Measurements from ENCODE around the gene OR5AU1. TPM values are rescaled to one million over a fixed set of nuclear protein-coding genes. Genes with fewer than 3 reads are reported as not detected.

Gene OR5AU1
- total RNA-seq, 1 donor from 2014 or later: not detected

GRCh38 chr14:21106176-21106497 is 49.7 kb downstream of the OR5AU1 start:
- Histone ChIP-seq H3K9me3 (replicated peaks) (no peaks in the 10 kb centered on the region), H3K4me1 (peaks cover 47% of the 10 kb centered on the region), H3K36me3 (no peaks in the 10 kb centered on the region), H3K4me3 (peak overlapping the region; percentile 41), H3K27ac (replicated peaks) (peak overlapping the region; percentile 99), H3K27me3 (ENCODE audit: low read depth) (no peaks in the 10 kb centered on the region)
- no peak for TF ChIP-seq CTCF (IDR thresholded peaks at IDR 0.05; ENCODE audit: borderline replicate concordance)
- DNase-seq: no peak
- intact Hi-C loops (cut with micrococcal nuclease): no loop called here

- Histone ChIP-seq H3K27me3 (ENCODE audit: low read depth) (no peaks in the 10 kb centered on the region), H3K36me3 (no peaks in the 10 kb centered on the region), H3K4me1 (peaks cover 47% of the 10 kb centered on the region), H3K4me3 (peak overlapping the region; percentile 88), H3K9me3 (replicated peaks) (no peaks in the 10 kb centered on the region), H3K27ac (replicated peaks) (peak overlapping the region; percentile 99)
- TF ChIP-seq CTCF (IDR thresholded peaks at IDR 0.05; ENCODE audit: borderline replicate concordance): no peak
- DNase-seq: no peak
- intact Hi-C loops (cut with micrococcal nuclease): no loop called here
Observed at GRCh38 chr14:21105095-21105494, 50.8 kb downstream of the OR5AU1 start.

Other genes with a start within 250 kb of the OR5AU1 start
- gene RNASE2, start 200.6 kb downstream of the OR5AU1 start, total RNA-seq: 1.3 TPM
- gene METTL17, start 166.1 kb downstream of the OR5AU1 start, total RNA-seq: 37.3 TPM
- not detected for gene SLC39A2, start 156.8 kb downstream of the OR5AU1 start, total RNA-seq
- gene NDRG2, start 131.0 kb downstream of the OR5AU1 start, total RNA-seq: 346 TPM
- 1.6 TPM for gene TPPP2, start 125.8 kb downstream of the OR5AU1 start, total RNA-seq
- not detected for gene RNASE13, start 121.3 kb downstream of the OR5AU1 start, total RNA-seq
- not detected for gene RNASE7, start 113.7 kb downstream of the OR5AU1 start, total RNA-seq
- gene RNASE8, start 98.2 kb downstream of the OR5AU1 start, total RNA-seq: not detected
- gene ARHGEF40, start 85.8 kb downstream of the OR5AU1 start, total RNA-seq: 21.3 TPM
- 44.9 TPM for gene ZNF219, start 57.4 kb downstream of the OR5AU1 start, total RNA-seq
- 0.19 TPM for gene TMEM253, start 55.0 kb downstream of the OR5AU1 start, total RNA-seq
- 273 TPM for gene HNRNPC, start 113.4 kb upstream of the OR5AU1 start, total RNA-seq
- 0.30 TPM for gene RPGRIP1, start 124.0 kb upstream of the OR5AU1 start, total RNA-seq
- gene SUPT16H, start 228.0 kb upstream of the OR5AU1 start, total RNA-seq: 27.5 TPM

Measured in left ventricle myocardium inferior (tissue), 1 donor.